Endothelial cell of umbilical vein (primary cell): Measurements from ENCODE around the gene SP100. TPM values are rescaled to one million over a fixed set of nuclear protein-coding genes. Genes with fewer than 3 reads are reported as not detected.

Experiments
- BruUV-seq: library from RNA; stranded (reverse); fragments of 400-500 nt; replicated peaks from 2 replicates; lab custom pipeline; 2021; lab: Mats Ljungman, UMichigan
- CTCF ChIA-PET: fragments of 300-600, 350-600 bp; sonication (Branson Sonifier 250); formaldehyde crosslinking; loops from one replicate; lab custom pipeline; 2021; ENCODE audit warnings: antibody characterized with exemption, inconsistent platforms; lab: Charles Lee
- POLR2A ChIA-PET: fragments of 300-600, 350-600 bp; sonication (Branson Sonifier 250); formaldehyde crosslinking; loops from one replicate; lab custom pipeline; 2021; ENCODE audit warnings: antibody characterized with exemption, inconsistent platforms; lab: Charles Lee
- DNase-seq: peaks from one replicate; pipeline ENCODE4 v3.0.0-alpha.2; 2011; ENCODE audit warnings: low read depth, low spot score
- FAIRE-seq: peaks from 2 replicates; lab custom pipeline; 2011; peaks lifted over from hg19 to GRCh38; lab: Jason Lieb, UNC
- H2AFZ ChIP-seq: 2 replicates; pipeline ENCODE4 v1.6.0; 2012; ENCODE audit warnings: low read depth, low read length, control low read depth, inconsistent platforms
- H3K27ac ChIP-seq: 2 replicates; pipeline ENCODE4 v1.5.1; 2011; ENCODE audit warnings: low read depth, mild to moderate bottlenecking, control low read depth, low read length, moderate library complexity; ENCODE audit not compliant: insufficient read depth
- H3K27me3 ChIP-seq, 2 experiments: 2 replicates each; pipeline versions ENCODE4 v1.6.0 to v1.6.1; 2011; ENCODE audit warnings: low read length in 2 of 2, mixed read lengths in 1 of 2; ENCODE audit not compliant: control insufficient read depth in 2 of 2, insufficient read depth in 2 of 2
- H3K36me3 ChIP-seq, 2 experiments: 2 replicates in 1 of 2; 3 replicates in 1 of 2; pipeline ENCODE4 v1.5.1; 2011; ENCODE audit warnings: low read length in 2 of 2, mild to moderate bottlenecking in 1 of 2, moderate library complexity in 1 of 2; ENCODE audit not compliant: control insufficient read depth in 2 of 2, insufficient read depth in 2 of 2; ENCODE audit errors: extremely low read depth in 1 of 2
- H3K4me1 ChIP-seq: 3 replicates; pipeline ENCODE4 v1.5.1; 2011; ENCODE audit warnings: mild to moderate bottlenecking, low read length; ENCODE audit not compliant: control insufficient read depth, insufficient read depth; ENCODE audit errors: extremely low read depth
- H3K4me2 ChIP-seq: 2 replicates; pipeline ENCODE4 v1.6.1; 2011; ENCODE audit warnings: low read length, control low read depth, mixed read lengths; ENCODE audit not compliant: insufficient read depth
- H3K4me3 ChIP-seq, 3 experiments: fragments of 200-600 bp in 1 of 3; sonication (generic), shearing (Covaris generic) in 1 of 3; replicated peaks in 1 of 3; 2 replicates each; pipeline ENCODE4 v1.5.1; 2011 to 2016; ENCODE audit warnings: control low read depth in 3 of 3, low read length in 3 of 3, mild to moderate bottlenecking in 2 of 3, inconsistent platforms in 1 of 3, low read depth in 1 of 3, moderate library complexity in 1 of 3; ENCODE audit not compliant: insufficient read depth in 1 of 3
- H3K79me2 ChIP-seq: 2 replicates; pipeline ENCODE4 v1.6.0; 2012; ENCODE audit warnings: low read length, inconsistent platforms; ENCODE audit not compliant: control insufficient read depth, insufficient read depth
- H3K9ac ChIP-seq: replicated peaks from 2 replicates; pipeline ENCODE3; 2011; ENCODE audit warnings: low read length, control low read depth; ENCODE audit not compliant: insufficient read depth; ENCODE audit errors: extremely low read depth
- H3K9me1 ChIP-seq: replicated peaks from 3 replicates; pipeline ENCODE4 v1.6.0; 2011; ENCODE audit warnings: mild to moderate bottlenecking, low read length; ENCODE audit not compliant: control insufficient read depth, insufficient read depth; ENCODE audit errors: extremely low read depth
- H3K9me3 ChIP-seq: replicated peaks from 2 replicates; pipeline ENCODE4 v1.5.1; 2012; ENCODE audit warnings: low read length, inconsistent platforms; ENCODE audit not compliant: control insufficient read depth, insufficient read depth
- H4K20me1 ChIP-seq: replicated peaks from 2 replicates; pipeline ENCODE3; 2011; ENCODE audit warnings: mild to moderate bottlenecking, low read length; ENCODE audit not compliant: control insufficient read depth, insufficient read depth; ENCODE audit errors: extremely low read depth
- EZH2 ChIP-seq: IDR thresholded peaks from 2 replicates; pipeline ENCODE4 v1.6.1; 2012; ENCODE audit warnings: borderline replicate concordance, low read depth, mild to moderate bottlenecking, moderate library complexity, low read length, inconsistent platforms; ENCODE audit not compliant: severe bottlenecking
- FOS ChIP-seq: IDR thresholded peaks from 2 replicates; pipeline ENCODE4 v1.6.1; 2011; ENCODE audit warnings: mild to moderate bottlenecking, low read length, moderate library complexity, borderline replicate concordance; ENCODE audit not compliant: insufficient read depth
- GATA2 ChIP-seq: IDR thresholded peaks from 2 replicates; pipeline ENCODE4 v1.7.0; 2011; ENCODE audit warnings: low read depth, mild to moderate bottlenecking, moderate library complexity, mixed read lengths, low read length; ENCODE audit not compliant: insufficient read length, insufficient read depth
- MYC ChIP-seq: IDR thresholded peaks from one replicate; pipeline ENCODE4 v1.6.1; 2011; ENCODE audit warnings: mild to moderate bottlenecking, low read depth, low read length
- POLR2A ChIP-seq: IDR thresholded peaks from 2 replicates; pipeline ENCODE4 v1.6.1; 2012; ENCODE audit warnings: low read depth, mild to moderate bottlenecking, control low read depth, low read length
- POLR2AphosphoS5 ChIP-seq: IDR thresholded peaks from 2 replicates; pipeline ENCODE4 v1.6.1; 2012; ENCODE audit warnings: low read depth, mild to moderate bottlenecking, control low read depth, low read length, moderate library complexity; ENCODE audit not compliant: insufficient read depth
- dilution Hi-C: fragments of 300-500 bp; cut with MboI; formaldehyde crosslinking; loops from one replicate; pipeline ENCODE4 v1.15.0; 2019; ENCODE audit warnings: low sequenced_read_pairs; ENCODE audit not compliant: extremely low pct_ligation_motif_present
- intact Hi-C: fragments of 100-400 bp; cut with micrococcal nuclease; formaldehyde crosslinking; loops from one replicate; pipeline ENCODE4 v1.10.0; 2022
- polyA plus RNA-seq, 4 experiments: library from polyadenylated mRNA; depleted of rRNA in 3 of 4; stranded (reverse) in 3 of 4; unstranded in 1 of 4; fragments of >200 nt; gene quantifications; 2 replicates each; pipeline versions ENCODE4 v1.2.1 to v1.2.3, GENCODE V29; 2011 to 2012; ENCODE audit warnings: missing spikeins in 1 of 4
- total RNA-seq: library from RNA; stranded (reverse); gene quantifications from 2 replicates; pipeline ENCODE4 v1.2.3, GENCODE V29; 2021
- TF ChIP-seq, protein P1 (sequence below), 2 donors: IDR thresholded peaks; 1 replicate in 1 of 2; 2 replicates in 1 of 2; pipeline ENCODE4 v1.5.1; 2011; ENCODE audit warnings: low read length in 2 of 2, mild to moderate bottlenecking in 2 of 2, moderate library complexity in 2 of 2, control low read depth in 1 of 2, inconsistent platforms in 1 of 2, low read depth in 1 of 2; ENCODE audit not compliant: insufficient read depth in 1 of 2; ENCODE audit errors: extremely low read depth in 1 of 2

SP100 gene
- total and polyA plus RNA-seq, 2 donors (not counting 3 experiments of a cell fraction or from before 2014, with no cell fraction given), result 33.7 to 108 TPM

DNA sequence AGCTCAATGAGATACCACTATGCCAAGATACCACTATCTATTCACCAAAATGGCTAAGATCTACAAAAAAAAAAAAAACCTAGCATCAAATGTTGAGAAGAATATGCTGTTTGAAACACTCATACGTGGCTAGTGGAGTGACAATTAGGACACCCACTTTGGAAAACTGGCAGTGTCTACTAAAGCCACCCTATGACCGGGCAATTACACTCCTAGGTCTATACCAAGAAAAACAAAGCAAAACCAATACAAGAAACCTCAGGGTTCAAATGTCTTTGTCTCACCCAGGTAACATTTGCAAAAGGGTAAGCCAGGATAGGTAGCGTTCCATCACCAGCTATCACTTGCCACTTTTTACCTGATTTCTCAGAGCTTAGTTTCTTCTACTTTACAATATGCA is 173.0 kb downstream of the SP100 start:
- H2AFZ ChIP-seq, result no peak overlapping the region
- CTCF ChIA-PET, result no interaction called here
- no peaks in the 10 kb centered on the region for H3K9me3 ChIP-seq
- H3K9me1 ChIP-seq, result no peaks in the 10 kb centered on the region
- no peaks in the 10 kb centered on the region for H4K20me1 ChIP-seq
- H3K9ac ChIP-seq, result no peak overlapping the region
- no peak overlapping the region for H3K27ac ChIP-seq
- no peak for DNase-seq
- TF ChIP-seq POLR2AphosphoS5 (no peak), EZH2 (no peak), MYC (no peak), FOS (no peak), POLR2A (no peak), GATA2 (no peak)
- TF ChIP-seq, protein P1, sequence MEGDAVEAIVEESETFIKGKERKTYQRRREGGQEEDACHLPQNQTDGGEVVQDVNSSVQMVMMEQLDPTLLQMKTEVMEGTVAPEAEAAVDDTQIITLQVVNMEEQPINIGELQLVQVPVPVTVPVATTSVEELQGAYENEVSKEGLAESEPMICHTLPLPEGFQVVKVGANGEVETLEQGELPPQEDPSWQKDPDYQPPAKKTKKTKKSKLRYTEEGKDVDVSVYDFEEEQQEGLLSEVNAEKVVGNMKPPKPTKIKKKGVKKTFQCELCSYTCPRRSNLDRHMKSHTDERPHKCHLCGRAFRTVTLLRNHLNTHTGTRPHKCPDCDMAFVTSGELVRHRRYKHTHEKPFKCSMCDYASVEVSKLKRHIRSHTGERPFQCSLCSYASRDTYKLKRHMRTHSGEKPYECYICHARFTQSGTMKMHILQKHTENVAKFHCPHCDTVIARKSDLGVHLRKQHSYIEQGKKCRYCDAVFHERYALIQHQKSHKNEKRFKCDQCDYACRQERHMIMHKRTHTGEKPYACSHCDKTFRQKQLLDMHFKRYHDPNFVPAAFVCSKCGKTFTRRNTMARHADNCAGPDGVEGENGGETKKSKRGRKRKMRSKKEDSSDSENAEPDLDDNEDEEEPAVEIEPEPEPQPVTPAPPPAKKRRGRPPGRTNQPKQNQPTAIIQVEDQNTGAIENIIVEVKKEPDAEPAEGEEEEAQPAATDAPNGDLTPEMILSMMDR (IDR thresholded peaks at IDR 0.05; ENCODE audit: extremely low read depth in 1 of 2, insufficient read depth in 1 of 2, low read depth in 1 of 2, low read length in 2 of 2), result no peak
- BruUV-seq, result no TSS peak
- H3K4me3 ChIP-seq, result no peak overlapping the region
- H3K4me2 ChIP-seq, result no peak overlapping the region
- no peaks in the 10 kb centered on the region for H3K79me2 ChIP-seq
- peaks cover 3% of the 10 kb centered on the region for H3K4me1 ChIP-seq
- POLR2A ChIA-PET, result no interaction called here
- no peaks in the 10 kb centered on the region for H3K27me3 ChIP-seq
- no peak for FAIRE-seq
- intact Hi-C loops, result no loop called here
- dilution Hi-C loops, result no loop called here
- H3K36me3 ChIP-seq, result no peaks in the 10 kb centered on the region
